ENCODE data around the gene ZFPL1.

ZFPL1 gene

DNA sequence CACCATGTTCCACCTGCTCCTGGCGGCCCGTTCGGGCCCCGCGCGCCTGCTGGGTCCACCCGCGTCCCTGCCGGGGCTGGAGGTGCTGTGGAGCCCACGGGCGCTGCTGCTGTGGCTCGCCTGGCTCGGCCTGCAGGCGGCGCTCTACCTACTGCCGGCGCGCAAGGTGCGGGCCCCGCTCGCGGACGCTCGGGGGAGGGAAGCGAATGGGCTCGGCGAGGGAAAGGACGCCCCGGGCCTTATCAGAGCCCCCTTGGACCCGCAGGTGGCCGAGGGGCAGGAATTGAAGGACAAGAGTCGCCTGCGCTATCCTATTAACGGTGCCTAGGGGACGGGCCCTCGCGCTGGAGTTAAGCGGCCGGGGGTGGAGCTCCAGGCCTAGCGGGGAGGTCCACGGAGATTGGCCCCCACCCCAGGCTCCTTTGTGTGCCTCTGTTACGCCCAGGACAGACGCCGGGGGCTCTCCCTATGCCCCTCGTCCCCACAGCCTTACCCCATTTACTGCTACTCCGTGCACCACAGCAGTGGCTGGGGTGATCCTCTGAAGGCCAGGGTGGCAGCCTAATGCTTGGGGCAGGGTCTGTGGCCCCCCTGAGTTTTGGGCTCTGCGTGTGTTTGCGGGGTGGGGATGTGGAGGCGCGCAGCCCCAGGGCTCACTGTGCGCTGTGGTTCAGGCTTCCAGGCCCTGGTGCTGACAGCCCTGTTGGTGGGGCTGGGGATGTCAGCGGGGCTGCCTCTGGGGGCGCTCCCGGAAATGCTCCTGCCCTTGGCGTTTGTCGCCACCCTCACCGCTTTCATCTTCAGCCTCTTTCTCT is 28.7 kb downstream of the ZFPL1 start:
- peak; percentile 59 for TF ChIP-seq CTCF (conservative IDR thresholded peaks at IDR 0.05; ENCODE audit: low read depth, low read length)
- DNase-seq (ENCODE audit: low read depth): peak; percentile 48
- peak overlapping the region; percentile 54 for H3K4me3 ChIP-seq (ENCODE audit: low read depth, low read length)

DNA sequence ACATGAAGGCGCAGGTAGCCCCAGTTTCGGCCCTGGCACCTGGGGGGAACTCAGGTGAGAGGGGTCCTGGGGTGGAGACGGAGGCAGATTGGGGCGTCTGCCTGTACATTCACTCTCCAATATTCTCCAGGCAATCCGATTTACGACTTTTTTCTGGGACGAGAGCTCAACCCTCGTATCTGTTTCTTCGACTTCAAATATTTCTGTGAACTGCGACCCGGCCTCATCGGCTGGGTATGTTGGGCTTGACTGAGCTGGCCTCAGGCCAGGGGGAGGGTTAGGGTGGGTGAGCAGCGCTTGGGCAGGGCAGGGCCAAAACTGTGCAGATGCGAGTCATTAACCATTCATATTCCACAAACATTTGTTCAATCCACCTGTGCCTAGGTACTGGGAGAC is 29.3 kb downstream of the ZFPL1 start:
- peak overlapping the region; percentile 54 for H3K4me3 ChIP-seq (ENCODE audit: low read depth, low read length)
- TF ChIP-seq CTCF (conservative IDR thresholded peaks at IDR 0.05; ENCODE audit: low read depth, low read length): no peak
- DNase-seq (ENCODE audit: low read depth): no peak

DNA sequence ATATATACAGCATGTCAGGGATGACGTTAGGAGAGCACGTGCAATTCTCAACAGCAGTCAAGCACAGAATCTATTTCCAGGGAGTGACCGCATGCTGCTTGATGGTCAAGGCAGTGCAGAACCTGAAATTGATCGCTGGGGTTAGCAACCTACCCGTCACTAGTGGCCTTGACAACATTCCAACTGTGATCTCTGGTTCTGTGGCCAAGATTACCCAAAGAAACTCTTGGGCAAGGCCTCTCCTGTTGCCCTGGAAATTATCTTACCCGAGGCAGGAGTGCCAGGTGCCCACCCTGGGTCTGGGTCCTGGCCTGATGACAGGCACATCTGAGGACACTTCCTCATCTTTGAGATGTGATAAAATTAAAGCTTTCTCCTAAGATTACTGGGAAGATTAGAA is 29.8 kb downstream of the ZFPL1 start:
- TF ChIP-seq CTCF (conservative IDR thresholded peaks at IDR 0.05; ENCODE audit: low read depth, low read length): no peak
- H3K4me3 ChIP-seq (ENCODE audit: low read depth, low read length): no peak overlapping the region
- DNase-seq (ENCODE audit: low read depth): no peak

GRCh38 chr11:65114538-65115171 is 30.6 kb downstream of the ZFPL1 start:
- no peak for TF ChIP-seq CTCF (conservative IDR thresholded peaks at IDR 0.05; ENCODE audit: low read depth, low read length)
- no peak overlapping the region for H3K4me3 ChIP-seq (ENCODE audit: low read depth, low read length)
- no peak for DNase-seq (ENCODE audit: low read depth)

DNA sequence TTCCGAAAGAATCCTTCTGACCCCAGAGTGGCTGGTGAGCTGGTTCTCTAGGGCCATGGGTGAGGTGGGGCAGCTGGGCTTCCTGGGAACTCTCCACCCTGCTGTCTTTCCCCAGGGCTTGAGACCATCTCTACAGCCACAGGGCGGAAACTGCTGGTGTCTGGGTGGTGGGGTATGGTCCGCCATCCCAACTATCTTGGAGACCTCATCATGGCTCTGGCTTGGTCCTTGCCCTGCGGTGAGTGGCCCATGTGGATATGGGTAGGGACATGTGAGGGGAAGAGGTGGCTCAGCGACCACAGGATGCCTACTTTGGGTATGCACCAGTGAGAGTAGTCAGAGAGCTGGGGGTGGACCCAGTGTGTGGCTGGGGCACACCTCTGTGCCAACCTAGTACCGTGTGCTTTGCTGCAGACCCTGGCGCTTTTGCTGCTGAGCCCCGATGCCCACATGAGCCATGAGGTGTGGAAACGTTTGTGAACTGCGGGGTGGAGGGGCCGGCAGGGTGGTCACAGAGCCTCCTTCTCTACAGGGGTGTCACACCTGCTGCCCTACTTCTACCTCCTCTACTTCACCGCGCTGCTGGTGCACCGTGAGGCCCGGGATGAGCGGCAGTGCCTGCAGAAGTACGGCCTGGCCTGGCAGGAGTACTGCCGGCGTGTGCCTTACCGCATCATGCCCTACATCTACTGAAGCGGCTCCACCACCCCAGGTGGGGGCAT is 31.5 kb downstream of the ZFPL1 start:
- TF ChIP-seq CTCF (conservative IDR thresholded peaks at IDR 0.05; ENCODE audit: low read depth, low read length): no peak
- DNase-seq (ENCODE audit: low read depth): no peak
- H3K4me3 ChIP-seq (ENCODE audit: low read depth, low read length): no peak overlapping the region

DNA sequence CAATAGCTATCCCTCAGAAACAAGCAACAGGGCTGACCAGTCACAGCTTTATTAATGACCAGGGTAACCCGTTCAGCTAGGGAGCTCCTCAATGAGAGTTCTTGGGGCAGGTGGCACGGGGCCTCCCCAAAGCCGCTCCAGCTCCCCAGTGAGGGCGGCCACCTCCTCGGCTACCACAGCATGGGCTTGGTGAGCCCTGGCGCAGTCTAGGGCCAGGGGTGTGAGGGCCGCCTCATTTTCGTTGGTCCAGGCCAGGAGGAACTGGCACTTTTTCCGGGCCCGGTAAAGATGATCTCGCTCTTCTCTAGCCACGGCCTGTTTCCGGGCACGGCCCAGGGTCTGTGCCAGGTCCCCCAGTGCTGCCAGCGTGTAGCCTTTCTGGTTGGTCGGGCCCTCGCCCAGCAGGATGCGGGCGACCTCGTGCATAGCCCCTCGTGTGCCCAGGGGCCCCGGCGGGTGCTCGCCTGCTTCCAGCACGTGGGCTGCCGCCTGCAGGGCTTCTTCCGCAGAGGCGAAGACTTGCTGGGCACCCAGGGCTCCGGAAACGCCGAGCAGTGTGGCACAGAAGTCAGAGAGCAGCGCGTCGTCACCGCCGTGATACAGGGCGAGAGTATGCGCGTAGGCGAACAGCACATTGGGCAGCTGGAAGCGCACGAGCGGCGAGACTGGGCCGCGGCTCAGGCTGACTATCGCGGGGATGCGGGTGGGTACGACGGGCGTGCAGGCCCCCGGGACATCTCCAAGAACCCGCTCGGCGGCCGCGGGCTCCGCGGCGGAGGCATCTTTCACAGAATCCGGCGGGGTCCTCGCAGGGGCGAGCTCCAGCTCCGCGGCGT is 32.6 kb downstream of the ZFPL1 start:
- H3K4me3 ChIP-seq (ENCODE audit: low read depth, low read length): peak overlapping the region; percentile 94
- no peak for TF ChIP-seq CTCF (conservative IDR thresholded peaks at IDR 0.05; ENCODE audit: low read depth, low read length)
- DNase-seq (ENCODE audit: low read depth): peak; percentile 65

All from choroid plexus epithelial cell (primary cell).